Fibroblast of villous mesenchyme (primary cell): ENCODE data around the gene SGCG. TPM values are rescaled to one million over a fixed set of nuclear protein-coding genes. Genes with fewer than 3 reads are reported as not detected.
"Not testable (repeated sequence)": the region's sequence is repeated elsewhere in the genome, so short reads cannot be mapped to it uniquely, and the experiment has no call there.

ENCODE experiments used
- DNase-seq: peaks from one replicate; pipeline ENCODE4 v3.0.0-alpha.2; 2010; ENCODE audit warnings: low read depth
- H3K4me3 ChIP-seq: 2 replicates; pipeline ENCODE4 v1.5.1; 2011; ENCODE audit warnings: low read depth, mild to moderate bottlenecking, low read length
- total RNA-seq: library from RNA; depleted of rRNA; stranded (reverse); fragments of >200 nt; gene quantifications from 2 replicates; pipeline ENCODE4 v1.2.3, GENCODE V29; 2012
- TF ChIP-seq, protein P1 (sequence below): IDR thresholded peaks from 2 replicates; pipeline ENCODE4 v1.5.1; 2012; ENCODE audit warnings: low read depth, mild to moderate bottlenecking, low read length; ENCODE audit not compliant: insufficient read depth

SGCG gene, protein sequence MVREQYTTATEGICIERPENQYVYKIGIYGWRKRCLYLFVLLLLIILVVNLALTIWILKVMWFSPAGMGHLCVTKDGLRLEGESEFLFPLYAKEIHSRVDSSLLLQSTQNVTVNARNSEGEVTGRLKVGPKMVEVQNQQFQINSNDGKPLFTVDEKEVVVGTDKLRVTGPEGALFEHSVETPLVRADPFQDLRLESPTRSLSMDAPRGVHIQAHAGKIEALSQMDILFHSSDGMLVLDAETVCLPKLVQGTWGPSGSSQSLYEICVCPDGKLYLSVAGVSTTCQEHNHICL
- 0.32 TPM in 1 of 2 replicates, not detected in the other for total RNA-seq

DNA sequence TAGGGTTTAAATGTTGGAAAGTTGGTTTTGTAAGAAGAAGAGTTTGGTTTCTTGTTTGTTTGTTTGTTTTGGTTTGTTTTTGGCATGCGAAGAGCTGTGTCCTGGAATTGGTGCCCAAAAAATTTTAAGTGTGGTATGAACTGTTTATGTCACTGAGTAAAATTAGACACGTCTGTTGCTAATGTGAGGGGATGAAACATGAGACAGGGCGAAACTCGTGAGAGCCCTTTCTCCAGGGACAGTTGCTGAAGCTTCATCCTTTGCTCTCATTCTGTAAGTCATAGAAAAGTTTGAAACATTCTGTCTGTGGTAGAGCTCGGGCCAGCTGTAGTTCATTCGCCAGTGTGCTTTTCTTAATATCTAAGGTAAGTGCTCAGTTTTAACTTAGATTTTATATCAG is at the start of gene SGCG:
Gene SGCG (plus strand): TSS at position 269 of the 400 bp plus-strand sequence. CDS start 22,716 bp downstream, outside the sequence.
- H3K4me3 ChIP-seq = no peak within 1 kb of the TSS
- DNase-seq = no peak
- TF ChIP-seq, protein P1, sequence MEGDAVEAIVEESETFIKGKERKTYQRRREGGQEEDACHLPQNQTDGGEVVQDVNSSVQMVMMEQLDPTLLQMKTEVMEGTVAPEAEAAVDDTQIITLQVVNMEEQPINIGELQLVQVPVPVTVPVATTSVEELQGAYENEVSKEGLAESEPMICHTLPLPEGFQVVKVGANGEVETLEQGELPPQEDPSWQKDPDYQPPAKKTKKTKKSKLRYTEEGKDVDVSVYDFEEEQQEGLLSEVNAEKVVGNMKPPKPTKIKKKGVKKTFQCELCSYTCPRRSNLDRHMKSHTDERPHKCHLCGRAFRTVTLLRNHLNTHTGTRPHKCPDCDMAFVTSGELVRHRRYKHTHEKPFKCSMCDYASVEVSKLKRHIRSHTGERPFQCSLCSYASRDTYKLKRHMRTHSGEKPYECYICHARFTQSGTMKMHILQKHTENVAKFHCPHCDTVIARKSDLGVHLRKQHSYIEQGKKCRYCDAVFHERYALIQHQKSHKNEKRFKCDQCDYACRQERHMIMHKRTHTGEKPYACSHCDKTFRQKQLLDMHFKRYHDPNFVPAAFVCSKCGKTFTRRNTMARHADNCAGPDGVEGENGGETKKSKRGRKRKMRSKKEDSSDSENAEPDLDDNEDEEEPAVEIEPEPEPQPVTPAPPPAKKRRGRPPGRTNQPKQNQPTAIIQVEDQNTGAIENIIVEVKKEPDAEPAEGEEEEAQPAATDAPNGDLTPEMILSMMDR = no peak

DNA sequence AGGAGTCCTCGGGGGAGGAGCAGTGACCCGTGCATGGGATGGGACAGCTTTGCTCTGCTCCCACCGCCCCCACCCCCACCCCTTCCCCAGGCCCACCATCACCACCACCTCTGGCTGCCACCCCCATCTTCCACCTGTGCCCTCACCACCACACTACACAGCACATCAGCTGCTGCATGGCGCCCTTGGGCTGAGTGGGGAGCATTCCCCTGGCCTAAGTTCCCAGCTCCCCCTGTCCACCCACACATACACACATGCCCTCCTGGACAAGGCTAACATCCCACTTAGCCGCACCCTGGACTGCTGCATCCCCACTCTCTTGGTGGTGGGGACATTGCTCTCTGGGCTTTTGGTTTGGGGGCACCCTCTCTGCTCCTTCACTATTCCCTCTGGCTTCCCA is 46.2 kb upstream of the SGCG start:
- TF ChIP-seq, protein P1 = no peak
- no peak for DNase-seq
- H3K4me3 ChIP-seq = no peak overlapping the region

DNA sequence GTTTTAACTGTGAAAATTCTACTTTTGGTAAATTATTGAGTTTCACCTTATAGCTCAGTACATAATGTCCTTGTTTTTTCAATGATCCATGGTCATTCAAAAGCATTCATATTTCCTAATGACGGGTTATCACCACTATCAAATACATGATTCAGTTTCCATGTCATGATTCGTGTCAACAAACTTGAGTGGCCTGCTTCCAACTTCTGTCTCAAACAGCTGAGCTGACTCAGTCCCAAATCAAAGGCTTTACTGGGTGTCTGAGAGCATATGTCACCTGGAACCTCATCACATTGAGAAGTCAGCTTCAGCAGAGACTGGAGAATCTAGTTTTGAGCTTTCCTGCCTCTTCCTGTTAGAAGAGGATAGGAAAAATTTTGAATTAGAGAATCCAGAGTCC is 40.3 kb upstream of the SGCG start:
- no peak overlapping the region for H3K4me3 ChIP-seq
- TF ChIP-seq, protein P1 = no peak
- DNase-seq = no peak

DNA sequence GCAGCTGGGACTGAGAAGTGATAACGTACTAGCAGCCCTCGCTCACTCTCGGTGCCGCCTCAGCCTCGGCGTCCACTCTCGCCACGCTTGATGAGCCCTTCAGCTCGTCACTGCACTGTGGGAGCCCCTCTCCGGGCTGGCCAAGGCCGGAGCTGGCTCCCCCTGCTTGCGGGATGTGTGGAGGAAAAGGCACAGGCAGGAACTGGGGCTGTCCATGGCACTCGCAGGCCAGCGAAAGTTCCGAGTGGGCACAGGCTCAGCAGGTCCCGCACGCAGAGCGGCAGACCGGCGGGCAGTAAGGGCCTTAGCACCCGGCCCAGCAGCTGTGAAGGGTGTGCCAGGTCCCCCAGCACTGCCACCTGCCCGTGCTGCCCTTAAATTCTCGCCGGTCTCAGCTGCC is 38.8 kb upstream of the SGCG start:
- TF ChIP-seq, protein P1 = no peak
- H3K4me3 ChIP-seq = no peak overlapping the region
- DNase-seq = no peak

DNA sequence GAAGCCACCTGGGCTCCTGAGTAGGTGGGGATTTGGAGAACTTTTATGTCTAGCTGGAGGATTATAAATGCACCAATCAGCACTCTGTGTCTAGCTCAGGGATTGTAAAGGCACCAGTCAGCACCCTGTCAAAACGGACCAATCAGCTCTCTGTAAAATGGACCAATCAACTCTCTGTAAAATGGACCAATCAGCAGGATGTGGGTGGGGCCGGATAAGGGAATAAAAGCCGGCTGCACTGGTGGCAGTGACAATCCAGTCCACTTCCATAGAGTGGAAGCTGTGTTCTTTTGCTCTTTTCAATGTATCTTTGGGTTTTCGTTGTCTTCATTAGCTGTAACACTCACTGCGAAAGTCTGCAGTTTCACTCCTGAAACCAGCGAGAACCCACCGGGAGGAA is 38.2 kb upstream of the SGCG start:
- not testable (repeated sequence) for H3K4me3 ChIP-seq, DNase-seq

DNA sequence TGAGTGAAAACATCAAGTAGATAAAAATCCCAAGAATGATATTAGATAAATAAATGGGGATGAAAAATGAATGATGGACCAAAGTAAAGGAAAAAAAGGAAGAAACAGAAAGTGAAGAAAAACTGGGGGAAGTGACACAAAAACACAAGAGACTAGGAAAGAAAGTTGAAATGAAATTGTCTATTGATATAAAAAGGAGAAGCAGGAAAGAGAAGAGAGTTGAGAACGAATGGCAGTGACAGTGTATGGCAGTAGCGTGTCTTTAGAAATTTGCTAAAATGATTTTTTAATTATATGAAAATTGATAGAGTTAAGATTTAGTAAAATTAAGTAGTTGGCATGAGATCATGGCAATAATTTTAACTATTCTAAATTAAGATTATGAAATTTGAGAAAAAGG is 36.3 kb upstream of the SGCG start:
- TF ChIP-seq, protein P1 = no peak
- no peak overlapping the region for H3K4me3 ChIP-seq
- no peak for DNase-seq

DNA sequence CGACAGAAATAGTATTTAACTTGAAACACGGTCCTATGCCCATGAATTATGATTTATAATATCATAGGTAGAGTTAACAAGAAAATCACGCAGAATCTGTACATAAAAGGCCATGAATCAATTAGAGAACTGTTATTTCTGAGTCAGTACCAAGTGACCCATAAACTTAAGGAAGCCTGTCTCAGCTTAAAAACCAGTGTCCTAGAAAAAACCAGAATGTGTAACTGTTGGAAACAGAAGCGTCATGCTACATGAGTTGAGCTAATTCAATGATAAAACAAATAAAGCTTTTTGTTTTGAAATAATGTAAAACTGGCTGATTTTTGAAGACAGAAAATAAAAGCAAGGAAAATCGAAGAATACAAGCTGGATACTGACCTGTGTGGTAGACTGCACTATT is 34.8 kb upstream of the SGCG start:
- TF ChIP-seq, protein P1 = no peak
- DNase-seq = no peak
- H3K4me3 ChIP-seq = no peak overlapping the region
